ENCODE data around the gene NRXN3.

DNA sequence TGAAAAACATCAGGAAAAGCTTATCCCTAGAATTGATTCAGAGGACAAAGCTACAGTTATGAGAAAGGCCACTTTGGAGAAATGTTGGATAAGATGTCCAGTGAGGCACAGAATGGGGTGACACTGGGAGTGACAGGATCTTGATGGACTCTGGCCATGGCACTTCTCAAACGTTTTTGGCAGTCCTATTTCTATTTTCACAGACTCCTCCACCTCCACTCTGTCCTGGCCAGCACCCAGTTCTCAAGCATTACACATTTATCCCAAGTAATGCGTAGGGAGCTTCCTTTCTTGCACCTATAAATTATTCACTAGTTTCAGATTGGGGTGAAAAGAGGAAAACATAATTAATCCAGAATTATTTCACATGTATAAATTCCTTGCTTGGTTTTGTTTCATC is 727.3 kb downstream of the NRXN3 start:
- TF ChIP-seq JUND (IDR thresholded peaks at IDR 0.05) (no peak), SRF (IDR thresholded peaks at IDR 0.05; ENCODE audit: low read depth) (no peak), POLR2A (IDR thresholded peaks at IDR 0.05; ENCODE audit: borderline replicate concordance, extremely low read depth, insufficient read depth, insufficient read length) (no peak), RAD21 (IDR thresholded peaks at IDR 0.05; ENCODE audit: low read depth) (no peak), EGR1 (IDR thresholded peaks at IDR 0.05; ENCODE audit: low read depth) (no peak), EZH2 (IDR thresholded peaks at IDR 0.05) (no peak), POLR2AphosphoS5 (IDR thresholded peaks at IDR 0.05; ENCODE audit: low read depth, low read length) (no peak)
- TF ChIP-seq, protein P1, sequence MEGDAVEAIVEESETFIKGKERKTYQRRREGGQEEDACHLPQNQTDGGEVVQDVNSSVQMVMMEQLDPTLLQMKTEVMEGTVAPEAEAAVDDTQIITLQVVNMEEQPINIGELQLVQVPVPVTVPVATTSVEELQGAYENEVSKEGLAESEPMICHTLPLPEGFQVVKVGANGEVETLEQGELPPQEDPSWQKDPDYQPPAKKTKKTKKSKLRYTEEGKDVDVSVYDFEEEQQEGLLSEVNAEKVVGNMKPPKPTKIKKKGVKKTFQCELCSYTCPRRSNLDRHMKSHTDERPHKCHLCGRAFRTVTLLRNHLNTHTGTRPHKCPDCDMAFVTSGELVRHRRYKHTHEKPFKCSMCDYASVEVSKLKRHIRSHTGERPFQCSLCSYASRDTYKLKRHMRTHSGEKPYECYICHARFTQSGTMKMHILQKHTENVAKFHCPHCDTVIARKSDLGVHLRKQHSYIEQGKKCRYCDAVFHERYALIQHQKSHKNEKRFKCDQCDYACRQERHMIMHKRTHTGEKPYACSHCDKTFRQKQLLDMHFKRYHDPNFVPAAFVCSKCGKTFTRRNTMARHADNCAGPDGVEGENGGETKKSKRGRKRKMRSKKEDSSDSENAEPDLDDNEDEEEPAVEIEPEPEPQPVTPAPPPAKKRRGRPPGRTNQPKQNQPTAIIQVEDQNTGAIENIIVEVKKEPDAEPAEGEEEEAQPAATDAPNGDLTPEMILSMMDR (IDR thresholded peaks at IDR 0.05 in 2 of 3, conservative IDR thresholded peaks at IDR 0.05 in 1 of 3; ENCODE audit: borderline replicate concordance in 1 of 3, insufficient read depth in 1 of 3, low read depth in 2 of 3, low read length in 2 of 3) = no peak
- TF ChIP-seq, protein P2, sequence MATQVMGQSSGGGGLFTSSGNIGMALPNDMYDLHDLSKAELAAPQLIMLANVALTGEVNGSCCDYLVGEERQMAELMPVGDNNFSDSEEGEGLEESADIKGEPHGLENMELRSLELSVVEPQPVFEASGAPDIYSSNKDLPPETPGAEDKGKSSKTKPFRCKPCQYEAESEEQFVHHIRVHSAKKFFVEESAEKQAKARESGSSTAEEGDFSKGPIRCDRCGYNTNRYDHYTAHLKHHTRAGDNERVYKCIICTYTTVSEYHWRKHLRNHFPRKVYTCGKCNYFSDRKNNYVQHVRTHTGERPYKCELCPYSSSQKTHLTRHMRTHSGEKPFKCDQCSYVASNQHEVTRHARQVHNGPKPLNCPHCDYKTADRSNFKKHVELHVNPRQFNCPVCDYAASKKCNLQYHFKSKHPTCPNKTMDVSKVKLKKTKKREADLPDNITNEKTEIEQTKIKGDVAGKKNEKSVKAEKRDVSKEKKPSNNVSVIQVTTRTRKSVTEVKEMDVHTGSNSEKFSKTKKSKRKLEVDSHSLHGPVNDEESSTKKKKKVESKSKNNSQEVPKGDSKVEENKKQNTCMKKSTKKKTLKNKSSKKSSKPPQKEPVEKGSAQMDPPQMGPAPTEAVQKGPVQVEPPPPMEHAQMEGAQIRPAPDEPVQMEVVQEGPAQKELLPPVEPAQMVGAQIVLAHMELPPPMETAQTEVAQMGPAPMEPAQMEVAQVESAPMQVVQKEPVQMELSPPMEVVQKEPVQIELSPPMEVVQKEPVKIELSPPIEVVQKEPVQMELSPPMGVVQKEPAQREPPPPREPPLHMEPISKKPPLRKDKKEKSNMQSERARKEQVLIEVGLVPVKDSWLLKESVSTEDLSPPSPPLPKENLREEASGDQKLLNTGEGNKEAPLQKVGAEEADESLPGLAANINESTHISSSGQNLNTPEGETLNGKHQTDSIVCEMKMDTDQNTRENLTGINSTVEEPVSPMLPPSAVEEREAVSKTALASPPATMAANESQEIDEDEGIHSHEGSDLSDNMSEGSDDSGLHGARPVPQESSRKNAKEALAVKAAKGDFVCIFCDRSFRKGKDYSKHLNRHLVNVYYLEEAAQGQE (IDR thresholded peaks at IDR 0.05; ENCODE audit: low read depth) = no peak
- TF ChIP-seq, protein P3, sequence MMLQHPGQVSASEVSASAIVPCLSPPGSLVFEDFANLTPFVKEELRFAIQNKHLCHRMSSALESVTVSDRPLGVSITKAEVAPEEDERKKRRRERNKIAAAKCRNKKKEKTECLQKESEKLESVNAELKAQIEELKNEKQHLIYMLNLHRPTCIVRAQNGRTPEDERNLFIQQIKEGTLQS (IDR thresholded peaks at IDR 0.05) = no peak

Data from HCT116 (cell line).